Stomach smooth muscle (tissue), 2 donors: ENCODE data around the gene FMN2.

Experiments
- H3K27ac ChIP-seq: one replicate; pipeline ENCODE4 v1.7.0; 2013; ENCODE audit warnings: mild to moderate bottlenecking, low read length, inconsistent platforms
- H3K27me3 ChIP-seq, 2 donors: one replicate each; pipeline ENCODE4 v1.7.0; 2013; ENCODE audit warnings: low read length in 2 of 2; ENCODE audit not compliant: insufficient read depth in 2 of 2, control insufficient read depth in 1 of 2
- H3K36me3 ChIP-seq, 2 donors: one replicate each; pipeline ENCODE4 v1.7.0; 2013; ENCODE audit warnings: low read length in 2 of 2; ENCODE audit not compliant: control insufficient read depth in 2 of 2, insufficient read depth in 2 of 2
- H3K4me1 ChIP-seq: one replicate; pipeline ENCODE4 v1.7.0; 2013; ENCODE audit warnings: low read length; ENCODE audit not compliant: control insufficient read depth, insufficient read depth
- H3K4me3 ChIP-seq, 2 donors: one replicate each; pipeline ENCODE4 v1.7.0; 2013; ENCODE audit warnings: low read length in 2 of 2
- H3K9ac ChIP-seq, 2 donors: one replicate each; pipeline ENCODE4 v1.7.0; 2013; ENCODE audit warnings: low read length in 2 of 2, mild to moderate bottlenecking in 1 of 2
- H3K9me3 ChIP-seq, 2 donors: one replicate each; pipeline ENCODE4 v1.7.0; 2013; ENCODE audit warnings: low read length in 2 of 2; ENCODE audit not compliant: control insufficient read depth in 2 of 2
- donor health status: healthy.
- donor health status: Pancreatic carcinoma.

FMN2 gene

GRCh38 chr1:240464099-240464498 is 372.4 kb downstream of the FMN2 start:
- no peak overlapping the region for H3K27ac ChIP-seq
- H3K9me3 ChIP-seq, result no peaks in the 10 kb centered on the region
- no peaks in the 10 kb centered on the region for H3K27me3 ChIP-seq
- no peak overlapping the region for H3K9ac ChIP-seq
- no peak overlapping the region for H3K4me3 ChIP-seq
- no peaks in the 10 kb centered on the region for H3K4me1 ChIP-seq
- no peaks in the 10 kb centered on the region for H3K36me3 ChIP-seq

- H3K9ac ChIP-seq, result peak overlapping the region in 1 of 2 donors; percentile 21
- no peak overlapping the region for H3K27ac ChIP-seq
- no peaks in the 10 kb centered on the region for H3K36me3 ChIP-seq
- H3K4me3 ChIP-seq, result peak overlapping the region; percentile 56 to 62
- no peaks in the 10 kb centered on the region for H3K9me3 ChIP-seq
- H3K4me1 ChIP-seq, result no peaks in the 10 kb centered on the region
- no peaks in the 10 kb centered on the region for H3K27me3 ChIP-seq
These were observed 373.9 kb downstream of the FMN2 start for GRCh38 chr1:240465531-240465940.

GRCh38 chr1:240466509-240466908 is 374.8 kb downstream of the FMN2 start:
- no peaks in the 10 kb centered on the region for H3K9me3 ChIP-seq
- H3K4me3 ChIP-seq, result no peak overlapping the region
- no peak overlapping the region for H3K27ac ChIP-seq
- H3K27me3 ChIP-seq, result no peaks in the 10 kb centered on the region
- no peak overlapping the region for H3K9ac ChIP-seq
- no peaks in the 10 kb centered on the region for H3K4me1 ChIP-seq
- H3K36me3 ChIP-seq, result no peaks in the 10 kb centered on the region

- Histone ChIP-seq H3K27me3 (no peaks in the 10 kb centered on the region), H3K27ac (no peak overlapping the region), H3K4me1 (no peaks in the 10 kb centered on the region), H3K36me3 (no peaks in the 10 kb centered on the region), H3K9me3 (no peaks in the 10 kb centered on the region), H3K9ac (no peak overlapping the region), H3K4me3 (no peak overlapping the region)
These were observed 376.2 kb downstream of the FMN2 start for GRCh38 chr1:240467895-240468294.

- no peaks in the 10 kb centered on the region for H3K9me3 ChIP-seq
- no peak overlapping the region for H3K27ac ChIP-seq
- no peaks in the 10 kb centered on the region for H3K27me3 ChIP-seq
- no peak overlapping the region for H3K4me3 ChIP-seq
- no peaks in the 10 kb centered on the region for H3K36me3 ChIP-seq
- no peaks in the 10 kb centered on the region for H3K4me1 ChIP-seq
- H3K9ac ChIP-seq, result no peak overlapping the region
These were observed 377.0 kb downstream of the FMN2 start for GRCh38 chr1:240468656-240469055.

- Histone ChIP-seq H3K27me3 (no peaks in the 10 kb centered on the region), H3K36me3 (no peaks in the 10 kb centered on the region), H3K9ac (no peak overlapping the region), H3K27ac (no peak overlapping the region), H3K4me3 (no peak overlapping the region), H3K4me1 (no peaks in the 10 kb centered on the region), H3K9me3 (no peaks in the 10 kb centered on the region)
These were observed 382.5 kb downstream of the FMN2 start for GRCh38 chr1:240474133-240474614.

- Histone ChIP-seq H3K9me3 (no peaks in the 10 kb centered on the region), H3K4me1 (no peaks in the 10 kb centered on the region), H3K4me3 (no peak overlapping the region), H3K36me3 (no peaks in the 10 kb centered on the region), H3K9ac (no peak overlapping the region), H3K27ac (no peak overlapping the region), H3K27me3 (no peaks in the 10 kb centered on the region)
These were observed 384.1 kb downstream of the FMN2 start for GRCh38 chr1:240475832-240476231.

GRCh38 chr1:240478536-240478935 is 386.9 kb downstream of the FMN2 start:
- Histone ChIP-seq H3K4me1 (no peaks in the 10 kb centered on the region), H3K4me3 (no peak overlapping the region), H3K9ac (no peak overlapping the region), H3K36me3 (no peaks in the 10 kb centered on the region), H3K9me3 (no peaks in the 10 kb centered on the region), H3K27ac (no peak overlapping the region), H3K27me3 (no peaks in the 10 kb centered on the region)

GRCh38 chr1:240484804-240485443 is 393.2 kb downstream of the FMN2 start:
- Histone ChIP-seq H3K9me3 (no peaks in the 10 kb centered on the region), H3K9ac (no peak overlapping the region), H3K27me3 (no peaks in the 10 kb centered on the region), H3K4me1 (no peaks in the 10 kb centered on the region), H3K27ac (no peak overlapping the region), H3K4me3 (no peak overlapping the region), H3K36me3 (no peaks in the 10 kb centered on the region)

GRCh38 chr1:240486611-240487010 is 394.9 kb downstream of the FMN2 start:
- H3K9me3 ChIP-seq, result no peaks in the 10 kb centered on the region
- no peak overlapping the region for H3K9ac ChIP-seq
- no peaks in the 10 kb centered on the region for H3K27me3 ChIP-seq
- no peaks in the 10 kb centered on the region for H3K36me3 ChIP-seq
- no peaks in the 10 kb centered on the region for H3K4me1 ChIP-seq
- no peak overlapping the region for H3K27ac ChIP-seq
- H3K4me3 ChIP-seq, result no peak overlapping the region

- no peak overlapping the region for H3K4me3 ChIP-seq
- H3K4me1 ChIP-seq, result no peaks in the 10 kb centered on the region
- H3K9ac ChIP-seq, result no peak overlapping the region
- H3K36me3 ChIP-seq, result no peaks in the 10 kb centered on the region
- H3K9me3 ChIP-seq, result no peaks in the 10 kb centered on the region
- no peaks in the 10 kb centered on the region for H3K27me3 ChIP-seq
- H3K27ac ChIP-seq, result no peak overlapping the region
These were observed 395.8 kb downstream of the FMN2 start for GRCh38 chr1:240487493-240487892.
